Measurements from ENCODE around the gene HCRTR1.

- TF ChIP-seq YY1 (IDR thresholded peaks at IDR 0.05; ENCODE audit: low read depth) (no peak), TAF1 (IDR thresholded peaks at IDR 0.05; ENCODE audit: low read depth) (no peak), REST (IDR thresholded peaks at IDR 0.05; ENCODE audit: low read depth) (no peak), USF1 (IDR thresholded peaks at IDR 0.05) (no peak), EGR1 (IDR thresholded peaks at IDR 0.05) (no peak), CEBPB (IDR thresholded peaks at IDR 0.05) (no peak), MAX (IDR thresholded peaks at IDR 0.05) (no peak), RAD21 (IDR thresholded peaks at IDR 0.05; ENCODE audit: low read depth) (no peak), TCF12 (IDR thresholded peaks at IDR 0.05; ENCODE audit: low read depth) (no peak), FOXM1 (IDR thresholded peaks at IDR 0.05; ENCODE audit: borderline replicate concordance, low read depth) (no peak), EP300 (IDR thresholded peaks at IDR 0.05; ENCODE audit: borderline replicate concordance) (no peak), NFIC (IDR thresholded peaks at IDR 0.05) (no peak), TEAD4 (IDR thresholded peaks at IDR 0.05) (no peak), ZBTB7A (IDR thresholded peaks at IDR 0.05; ENCODE audit: low read depth) (no peak)
Measured at GRCh38 chr1:31570906-31571305, 46.6 kb upstream of the HCRTR1 start.
